GM23248 (cell line): Measurements from ENCODE around the gene ZNF410.

Experiments
- EZH2 ChIP-seq: fragments of 200-600 bp; sonication (generic); IDR thresholded peaks from 2 replicates; pipeline ENCODE4 v1.6.1; 2018; ENCODE audit warnings: antibody characterized with exemption, mild to moderate bottlenecking; ENCODE audit not compliant: insufficient read depth, poor library complexity, severe bottlenecking
- EZH2phosphoT487 ChIP-seq: fragments of 200-600 bp; sonication (generic); IDR thresholded peaks from 2 replicates; pipeline ENCODE4 v1.6.1; 2018; ENCODE audit warnings: antibody characterized with exemption, moderate library complexity, mild to moderate bottlenecking, low read depth; ENCODE audit not compliant: insufficient read depth

DNA sequence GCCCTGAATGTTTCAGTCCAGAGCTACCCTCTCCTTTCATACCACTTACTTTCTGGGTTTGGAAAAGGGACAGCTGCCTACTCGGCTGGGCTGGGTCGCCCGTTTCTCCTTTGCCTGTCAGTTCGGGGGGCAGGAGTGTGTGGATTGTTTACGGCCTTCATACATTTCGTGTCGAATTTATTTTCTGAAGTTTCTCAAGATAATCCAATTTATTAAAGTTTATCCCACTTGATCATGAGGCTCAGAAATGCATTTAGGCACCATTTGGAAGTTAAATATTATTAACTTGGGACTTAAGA is 608 bp downstream of the ZNF410 start:
- TF ChIP-seq EZH2, result no peak
- TF ChIP-seq EZH2phosphoT487, result no peak
